GM21528 (cell line): ENCODE data around the gene TMEM192.
"Not testable (repeated sequence)": the region's sequence is repeated elsewhere in the genome, so short reads cannot be mapped to it uniquely, and the experiment has no call there.

Experiments
- ATAC-seq: cut with Tn5 transposase; IDR thresholded peaks from one replicate; pipeline ENCODE4 v1.9.1; 2021; ENCODE audit warnings: mild to moderate bottlenecking, moderate library complexity; ENCODE audit not compliant: unreplicated experiment, low FRiP score

Gene TMEM192

GRCh38 chr4:165112368-165113121 is at the start of gene TMEM192:
TMEM192 (minus strand) TSS chr4:165112860; CDS start chr4:165112773, 87 bp downstream.
- peak; percentile 98 for ATAC-seq

- ATAC-seq, result no peak
Observed at GRCh38 chr4:165158762-165159161, 46.1 kb upstream of the TMEM192 start.

- ATAC-seq, result no peak
Observed at GRCh38 chr4:165156906-165157305, 44.2 kb upstream of the TMEM192 start.

- no peak for ATAC-seq
Observed at GRCh38 chr4:165154482-165154881, 41.8 kb upstream of the TMEM192 start.

GRCh38 chr4:165152527-165152926 is 39.9 kb upstream of the TMEM192 start:
- ATAC-seq, result no peak

- ATAC-seq, result no peak
Observed at GRCh38 chr4:165151734-165152133, 39.1 kb upstream of the TMEM192 start.

- no peak for ATAC-seq
Observed at GRCh38 chr4:165150545-165150944, 37.9 kb upstream of the TMEM192 start.

GRCh38 chr4:165138843-165139242 is 26.2 kb upstream of the TMEM192 start:
- ATAC-seq, result no peak

- ATAC-seq, result no peak
Observed at GRCh38 chr4:165137205-165137604, 24.5 kb upstream of the TMEM192 start.

- ATAC-seq, result no peak
Observed at GRCh38 chr4:165136529-165136928, 23.9 kb upstream of the TMEM192 start.

GRCh38 chr4:165133150-165133549 is 20.5 kb upstream of the TMEM192 start:
- no peak for ATAC-seq

GRCh38 chr4:165131247-165131832 is 18.7 kb upstream of the TMEM192 start:
- ATAC-seq, result peak; percentile 78

GRCh38 chr4:165129924-165130323 is 17.3 kb upstream of the TMEM192 start:
- no peak for ATAC-seq

GRCh38 chr4:165125869-165126499 is 13.3 kb upstream of the TMEM192 start:
- not testable (repeated sequence) for ATAC-seq

GRCh38 chr4:165124488-165124887 is 11.8 kb upstream of the TMEM192 start:
- ATAC-seq, result no peak

GRCh38 chr4:165118256-165118909 is 5.7 kb upstream of the TMEM192 start:
- ATAC-seq, result peak; percentile 95

- ATAC-seq, result no peak
Observed at GRCh38 chr4:165115301-165115700, 2.6 kb upstream of the TMEM192 start.

GRCh38 chr4:165111906-165112367 is 723 bp downstream of the TMEM192 start:
- ATAC-seq, result no peak

- ATAC-seq, result no peak
Observed at GRCh38 chr4:165106518-165106917, 6.1 kb downstream of the TMEM192 start.

- ATAC-seq, result no peak
Observed at GRCh38 chr4:165101641-165102040, 11.0 kb downstream of the TMEM192 start.

GRCh38 chr4:165096776-165097175 is 15.9 kb downstream of the TMEM192 start:
- ATAC-seq, result no peak
